COLO829 (cell line): Measurements from ENCODE around the gene IER2.

Source experiments
- DNase-seq: peaks from one replicate; pipeline ENCODE4 v3.0.0; 2012; ENCODE audit warnings: low spot score

The IER2 gene

GRCh38 chr19:13150187-13150930 lies at the start of gene IER2, which contains the start of gene STX10:
IER2 (plus strand) TSS chr19:13150411; CDS start chr19:13153187, 2,776 bp downstream.
STX10 (minus strand) TSS chr19:13150375; CDS start chr19:13150173, 202 bp downstream.
- DNase-seq: peak; percentile 89

- no peak for DNase-seq
Observed at GRCh38 chr19:13100841-13101589, 49.2 kb upstream of the IER2 start.

- no peak for DNase-seq
Observed at GRCh38 chr19:13101590-13102415, 48.4 kb upstream of the IER2 start.

- no peak for DNase-seq
Observed at GRCh38 chr19:13102416-13102665, 47.9 kb upstream of the IER2 start.

GRCh38 chr19:13102666-13103580 lies 47.3 kb upstream of the IER2 start, which contains the start of gene LYL1:
LYL1 (minus strand) TSS chr19:13102858; CDS start chr19:13101171, 1,687 bp downstream.
- peak; percentile 48 for DNase-seq

GRCh38 chr19:13103581-13104359 lies 46.4 kb upstream of the IER2 start:
- DNase-seq: no peak

- no peak for DNase-seq
Observed at GRCh38 chr19:13104360-13104847, 45.8 kb upstream of the IER2 start.

- no peak for DNase-seq
Observed at GRCh38 chr19:13104848-13105711, 45.1 kb upstream of the IER2 start.

- no peak for DNase-seq
Observed at GRCh38 chr19:13109361-13110098, 40.7 kb upstream of the IER2 start.

GRCh38 chr19:13110099-13110610 lies 40.1 kb upstream of the IER2 start:
- no peak for DNase-seq

GRCh38 chr19:13112555-13112954 lies 37.7 kb upstream of the IER2 start:
- DNase-seq: no peak

- no peak for DNase-seq
Observed at GRCh38 chr19:13115936-13116281, 34.3 kb upstream of the IER2 start.

- peak; percentile 98 for DNase-seq
Observed at GRCh38 chr19:13116282-13117175, 33.7 kb upstream of the IER2 start, which contains the start of gene TRMT1. TRMT1 (minus strand) TSS chr19:13116740; CDS start chr19:13116399, 341 bp downstream.

GRCh38 chr19:13117176-13117771 lies 32.9 kb upstream of the IER2 start:
- no peak for DNase-seq

- DNase-seq: peak; percentile 97
Observed at GRCh38 chr19:13117772-13118423, 32.3 kb upstream of the IER2 start, which contains the start of gene NACC1. NACC1 (plus strand) TSS chr19:13118264; CDS start chr19:13135208, 16,944 bp downstream.

- no peak for DNase-seq
Observed at GRCh38 chr19:13118424-13119193, 31.6 kb upstream of the IER2 start.
